HS-5 (cell line): ENCODE data around the gene ST6GALNAC2.

Experiments
- DNase-seq: peaks from one replicate; pipeline ENCODE4 v3.0.0-alpha.2; 2012; ENCODE audit warnings: low read depth

The ST6GALNAC2 gene

GRCh38 chr17:76599694-76600460 lies 14.2 kb upstream of the ST6GALNAC2 start:
- DNase-seq, result no peak

GRCh38 chr17:76598004-76598439 lies 12.4 kb upstream of the ST6GALNAC2 start:
- DNase-seq, result no peak

DNA sequence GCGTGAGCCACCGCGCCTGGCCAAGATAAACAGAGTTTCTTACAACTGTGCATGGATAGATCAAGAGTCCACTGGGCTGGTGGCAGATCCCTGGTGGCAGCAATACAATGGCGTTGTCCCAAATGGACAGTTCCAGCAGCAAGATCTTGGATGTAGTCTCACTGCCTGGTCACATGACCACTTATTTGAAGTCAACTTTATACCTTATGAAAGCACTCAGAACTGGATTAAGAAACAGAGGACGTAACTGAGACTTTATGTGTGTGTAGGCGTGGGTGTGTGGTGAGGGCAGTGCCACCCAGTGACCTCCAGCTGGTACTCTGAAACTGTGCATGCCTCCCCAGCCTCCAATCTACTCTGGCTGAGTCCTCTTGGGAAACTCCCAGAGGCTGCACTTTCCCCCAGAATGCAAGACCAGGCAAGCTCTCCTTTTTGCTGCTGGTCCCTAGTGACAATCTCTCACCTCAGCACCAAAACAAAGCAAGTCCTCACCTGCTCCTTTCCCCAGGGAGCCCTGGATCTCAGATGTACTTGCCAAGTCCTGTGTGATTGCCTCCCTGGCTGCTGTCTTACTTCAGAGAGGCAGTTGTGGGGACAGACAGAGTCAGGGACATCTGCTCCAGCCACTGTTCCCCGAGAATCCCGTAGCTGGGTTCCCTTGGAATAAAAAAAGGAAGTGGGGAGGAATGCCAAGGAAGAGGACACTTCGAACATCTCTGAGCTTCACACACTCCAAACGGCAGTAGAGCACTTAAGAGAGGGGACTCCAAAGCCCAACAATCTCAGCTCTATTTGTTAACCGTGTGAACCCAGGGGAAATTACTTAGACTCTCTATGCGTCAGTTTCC lies 11.7 kb upstream of the ST6GALNAC2 start:
- no peak for DNase-seq

DNA sequence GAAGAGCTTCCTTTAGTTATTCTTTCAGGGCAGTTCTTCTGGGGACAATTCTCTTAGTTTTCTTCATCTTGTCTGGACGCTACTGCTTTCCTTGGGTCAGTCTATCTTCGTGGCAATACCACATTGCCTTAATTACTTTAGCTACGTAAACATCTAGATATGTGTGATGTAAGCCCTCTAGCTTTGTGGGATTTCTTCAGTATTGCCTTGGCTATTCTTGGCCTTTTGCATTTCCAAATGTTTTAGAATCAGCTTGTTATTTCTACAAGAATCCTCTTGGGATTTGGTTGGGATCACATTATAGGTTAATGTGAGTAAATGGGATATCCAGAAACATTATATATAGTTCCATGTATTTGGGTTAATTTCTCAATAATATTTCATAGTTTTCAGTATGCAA lies 9.0 kb upstream of the ST6GALNAC2 start:
- DNase-seq, result no peak

DNA sequence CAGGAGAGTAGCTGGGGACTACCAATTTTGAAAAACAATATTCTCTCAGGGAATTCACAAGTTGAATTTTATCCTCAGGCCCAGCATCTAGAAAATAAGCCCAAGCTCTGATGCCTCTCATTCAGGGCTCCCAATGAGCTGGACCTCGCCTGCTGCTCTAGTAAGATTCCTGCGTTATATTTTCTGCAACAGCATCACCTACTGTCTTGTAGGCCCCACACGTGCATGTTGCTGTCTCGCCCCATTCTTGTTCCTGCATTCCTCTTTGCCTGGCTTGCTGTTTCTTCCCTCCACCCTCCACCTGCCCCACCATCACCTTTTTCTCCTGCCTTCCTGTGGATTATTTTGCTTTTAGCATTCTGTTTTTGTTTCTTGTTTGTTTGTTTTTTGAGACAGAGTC lies 8.3 kb upstream of the ST6GALNAC2 start:
- DNase-seq, result no peak

GRCh38 chr17:76593384-76593826 lies 7.7 kb upstream of the ST6GALNAC2 start:
- DNase-seq, result no peak

GRCh38 chr17:76588182-76588581 lies 2.5 kb upstream of the ST6GALNAC2 start:
- no peak for DNase-seq

- DNase-seq, result no peak
Observed at GRCh38 chr17:76586741-76587487, 1.3 kb upstream of the ST6GALNAC2 start.

GRCh38 chr17:76585033-76585648 lies 519 bp downstream of the ST6GALNAC2 start:
- DNase-seq, result no peak

DNA sequence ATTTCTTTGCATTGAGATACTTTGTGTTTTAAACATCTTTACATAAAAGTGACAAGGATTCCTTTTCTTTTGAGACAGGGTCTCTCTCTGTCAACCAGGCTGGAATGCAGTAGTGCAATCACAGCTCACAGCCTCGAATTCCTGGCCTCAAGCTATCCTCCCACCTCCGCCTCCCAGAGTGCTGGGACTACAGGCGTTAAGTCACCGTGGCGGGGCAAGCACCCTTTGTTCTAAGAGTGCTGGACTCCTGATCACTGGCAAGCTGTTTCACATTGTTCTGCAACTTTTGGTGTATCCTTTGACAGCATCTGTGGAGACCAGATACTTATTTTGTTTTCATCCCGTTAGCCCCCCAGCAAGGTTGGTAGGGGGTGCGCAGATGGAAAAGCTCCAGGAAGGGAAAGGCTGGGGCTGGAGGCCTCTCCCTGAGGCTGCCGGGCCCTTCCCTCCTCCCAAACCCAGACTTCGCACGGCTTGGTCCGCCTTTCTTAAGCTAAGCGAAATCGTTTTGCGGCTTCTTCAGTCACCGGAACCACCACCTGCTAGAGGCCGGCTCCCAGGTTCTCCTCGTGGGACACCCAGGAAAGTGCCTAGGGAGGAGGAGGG lies 1.1 kb downstream of the ST6GALNAC2 start:
- DNase-seq, result no peak

- DNase-seq, result no peak
Observed at GRCh38 chr17:76582660-76583059, 3.0 kb downstream of the ST6GALNAC2 start.

DNA sequence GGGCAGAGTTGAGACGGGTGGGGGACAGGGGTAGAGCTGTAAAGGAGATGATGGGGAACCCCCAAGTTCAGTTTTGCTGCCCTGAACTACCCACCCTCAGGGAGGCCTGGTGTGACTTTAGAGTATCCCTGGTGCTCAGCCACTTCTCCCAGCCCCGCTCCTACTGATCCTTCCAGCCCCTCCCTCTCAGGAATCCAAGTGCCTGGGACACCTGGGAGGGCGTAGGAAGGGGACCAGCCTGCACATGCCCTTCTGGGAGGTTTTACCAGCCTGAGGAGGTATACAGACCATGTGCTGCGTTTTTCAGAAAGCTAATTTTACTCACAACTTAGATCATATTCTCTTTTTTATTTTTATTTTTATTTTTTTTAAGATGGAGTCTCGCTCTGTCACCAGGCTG lies 4.1 kb downstream of the ST6GALNAC2 start:
- no peak for DNase-seq

DNA sequence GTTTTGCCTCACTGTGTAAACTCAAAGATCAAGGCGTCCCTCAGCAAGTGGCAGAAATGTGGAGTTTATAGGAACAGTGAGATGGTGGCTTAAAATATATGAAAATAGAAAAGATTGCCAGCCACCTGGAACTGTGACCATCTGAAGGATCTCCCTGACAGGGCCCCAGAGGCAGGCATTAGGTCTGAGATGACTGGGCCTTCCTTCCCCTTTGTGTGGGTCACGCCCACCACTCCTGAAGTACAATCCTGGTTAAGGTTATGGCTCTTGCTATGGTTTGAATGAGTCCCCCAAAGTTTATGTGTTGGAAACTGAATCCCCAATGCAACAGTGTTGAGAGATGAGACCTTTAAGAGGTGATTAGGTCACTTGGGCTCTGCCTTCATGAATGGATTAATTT lies 6.4 kb downstream of the ST6GALNAC2 start:
- DNase-seq, result no peak

- DNase-seq, result no peak
Observed at GRCh38 chr17:76578376-76578775, 7.3 kb downstream of the ST6GALNAC2 start.

DNA sequence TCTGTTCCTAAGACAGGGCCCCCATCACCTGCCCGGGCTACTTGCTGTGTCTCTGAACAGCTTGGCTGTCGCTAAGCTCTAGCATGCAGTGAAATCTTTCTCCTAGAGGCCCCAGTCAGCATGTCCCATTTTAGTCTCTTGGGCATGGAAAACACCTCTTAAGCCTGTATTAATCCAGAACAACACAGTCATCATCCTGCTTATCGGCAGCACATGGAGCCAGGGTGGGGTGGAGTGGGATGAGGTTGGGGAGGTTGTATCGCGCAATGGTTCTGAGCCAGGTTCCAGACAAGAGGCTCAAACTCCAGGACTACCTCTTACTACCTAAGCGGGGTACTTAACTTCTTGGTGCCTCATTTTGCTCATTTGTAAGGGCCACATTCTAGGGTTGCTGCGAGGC lies 7.8 kb downstream of the ST6GALNAC2 start:
- no peak for DNase-seq

- no peak for DNase-seq
Observed at GRCh38 chr17:76576189-76576588, 9.5 kb downstream of the ST6GALNAC2 start.

DNA sequence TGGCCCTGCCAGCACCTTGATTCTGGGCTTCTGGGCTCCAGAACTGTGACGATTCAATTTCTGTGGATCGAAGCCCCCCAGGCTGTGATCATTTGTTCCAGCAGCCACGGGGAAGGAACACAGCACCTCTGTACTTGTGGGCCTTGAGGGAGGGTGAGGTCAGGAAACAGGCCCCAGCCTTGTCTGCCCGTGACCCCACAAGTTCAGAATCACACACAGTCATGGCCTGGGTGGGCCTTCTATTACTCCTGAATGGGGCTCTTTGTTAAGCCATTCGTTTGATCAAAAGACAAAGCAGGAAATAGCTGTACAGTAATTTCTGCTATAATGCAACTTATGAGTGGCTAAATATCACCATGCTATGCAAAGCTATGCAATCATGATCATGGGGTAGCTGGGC lies 10.1 kb downstream of the ST6GALNAC2 start:
- no peak for DNase-seq

GRCh38 chr17:76574166-76574565 lies 11.5 kb downstream of the ST6GALNAC2 start:
- DNase-seq, result no peak

GRCh38 chr17:76573096-76573495 lies 12.6 kb downstream of the ST6GALNAC2 start:
- DNase-seq, result no peak

- DNase-seq, result no peak
Observed at GRCh38 chr17:76572201-76572910, 13.3 kb downstream of the ST6GALNAC2 start.

DNA sequence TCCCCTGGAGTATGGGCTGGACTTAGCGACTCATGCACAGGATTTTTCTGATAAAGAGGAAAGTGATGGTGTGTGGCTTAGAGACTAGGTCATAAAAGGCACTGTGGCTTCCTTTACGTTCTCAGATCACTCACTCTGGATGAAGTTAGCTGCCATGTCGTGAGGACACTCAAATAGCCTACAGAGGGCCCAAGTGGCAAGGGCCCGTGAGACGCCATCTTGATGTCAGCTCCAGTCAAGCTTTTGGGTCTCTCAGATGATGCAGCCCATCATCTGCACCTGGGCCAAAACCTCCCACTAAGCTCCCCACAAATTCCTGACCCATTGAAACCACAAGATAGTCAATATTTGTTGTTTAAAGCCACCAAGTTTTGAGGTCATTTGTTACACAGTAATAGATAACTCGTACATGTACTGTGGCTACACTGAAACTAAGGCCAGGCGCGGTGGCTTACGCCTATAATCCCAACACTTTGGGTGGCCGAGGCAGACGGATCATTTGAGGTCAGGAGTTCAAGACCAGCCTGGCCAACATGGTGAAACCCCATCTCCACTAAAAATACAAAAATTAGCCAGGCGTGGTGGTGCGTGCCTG lies 14.7 kb downstream of the ST6GALNAC2 start:
- DNase-seq, result no peak
